ENCODE data around the gene TBC1D3B.

Gene TBC1D3B

DNA sequence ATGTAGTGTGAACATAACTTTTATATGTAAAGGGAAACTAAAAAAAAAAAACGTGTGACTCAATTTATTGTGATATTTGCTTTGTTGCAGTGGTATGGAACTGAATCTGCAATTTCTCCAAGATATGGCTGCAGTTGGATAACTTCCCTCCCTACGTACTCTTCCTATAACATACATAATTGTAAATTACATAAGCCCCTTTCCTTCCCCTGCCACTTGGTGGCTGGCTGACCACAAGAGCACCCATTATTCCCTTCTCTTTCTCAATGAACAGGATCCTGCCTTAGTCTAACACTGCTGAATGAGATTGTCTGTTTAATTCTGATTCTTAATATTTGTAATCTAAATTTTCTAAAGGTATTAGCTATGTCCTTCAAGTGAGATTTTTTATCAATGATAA lies 45.0 kb downstream of the TBC1D3B start:
- WGBS, 2 donors (ENCODE audit: extremely low coverage in 2 of 2, insufficient read length in 2 of 2, insufficient replicate concordance in 1 of 2), result no CpG with 5 or more reads among the region's 2 CpGs

DNA sequence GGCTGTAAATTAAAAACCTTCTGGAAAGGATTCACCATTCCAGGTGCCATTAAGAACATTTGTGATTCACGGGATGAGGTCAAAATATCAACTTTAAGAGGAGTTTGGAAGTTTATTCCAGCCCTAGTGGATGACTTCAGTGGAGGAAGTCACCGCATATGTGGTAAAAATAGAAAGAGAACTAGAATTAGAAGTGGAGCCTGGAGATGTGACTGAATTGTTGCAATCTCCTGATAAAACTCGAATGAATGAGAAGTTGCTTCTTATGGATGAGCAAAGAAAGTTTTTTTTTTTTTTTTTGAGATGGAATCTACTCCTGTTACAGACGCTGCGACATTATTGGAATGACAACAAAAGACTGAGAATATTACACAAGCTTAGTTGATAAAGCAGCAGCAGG lies 46.1 kb downstream of the TBC1D3B start:
- H2BK5ac ChIP-seq (ENCODE audit: low read length), result no peak overlapping the region
- H2BK15ac ChIP-seq (ENCODE audit: low read length), result no peak overlapping the region
- WGBS, 2 donors (ENCODE audit: extremely low coverage in 2 of 2, insufficient read length in 2 of 2, insufficient replicate concordance in 1 of 2), result no CpG with 5 or more reads among the region's 5 CpGs
- H3K23ac ChIP-seq (ENCODE audit: low read depth, low read length, poor library complexity), result no peak overlapping the region
- no peak overlapping the region for H3K4me3 ChIP-seq (ENCODE audit: low read length in 2 of 2)
- no peak overlapping the region for H4K91ac ChIP-seq (ENCODE audit: low read depth, low read length, poor library complexity)
- H3K27me3 ChIP-seq (ENCODE audit: control insufficient read depth in 3 of 3, insufficient read depth in 3 of 3, low read depth in 1 of 3, low read length in 3 of 3), result peaks cover 0 to 3% (median 0%) of the 10 kb centered on the region in 3 experiments
- peaks cover 0 to 2% of the 10 kb centered on the region in 2 donors for H3K4me1 ChIP-seq (ENCODE audit: control insufficient read depth in 2 of 2, insufficient read depth in 1 of 2, low read depth in 1 of 2, low read length in 2 of 2)
- H3K4ac ChIP-seq (ENCODE audit: low read length), result no peak overlapping the region
- H2AK5ac ChIP-seq (ENCODE audit: low read depth, low read length), result no peak overlapping the region
- DNase-seq (ENCODE audit: low spot score), result no peak
- H4K8ac ChIP-seq (ENCODE audit: low read depth, low read length), result no peak overlapping the region
- H3K79me1 ChIP-seq (ENCODE audit: low read depth, low read length), result no peaks in the 10 kb centered on the region
- no peak overlapping the region for H3K14ac ChIP-seq (ENCODE audit: low read length)
- no peak overlapping the region for H3K27ac ChIP-seq (replicated peaks; ENCODE audit: low read length)
- peaks cover under 1 to 8% of the 10 kb centered on the region in 2 donors for H3K9me3 ChIP-seq (replicated peaks in 1 of 2; ENCODE audit: control insufficient read depth in 2 of 2, insufficient read depth in 1 of 2, low read depth in 1 of 2, low read length in 2 of 2)
- H2BK120ac ChIP-seq (ENCODE audit: low read depth, low read length), result no peak overlapping the region
- no peak overlapping the region for H3K18ac ChIP-seq (ENCODE audit: low read length)
- H2BK12ac ChIP-seq (ENCODE audit: low read length), result no peak overlapping the region
- H3K36me3 ChIP-seq (replicated peaks in 1 of 2; ENCODE audit: control insufficient read depth in 2 of 2, insufficient read depth in 2 of 2, low read length in 2 of 2), result no peaks in the 10 kb centered on the region
- H2AFZ ChIP-seq (ENCODE audit: low read length), result no peak overlapping the region
- no peak overlapping the region for H3K9ac ChIP-seq (ENCODE audit: low read depth, low read length, poor library complexity)
- no peak overlapping the region for H3K4me2 ChIP-seq (ENCODE audit: insufficient read depth, low read length, poor library complexity, severe bottlenecking)

More for the DNA sequence above, 45.0 kb downstream of the TBC1D3B start:
- Histone ChIP-seq H4K91ac (ENCODE audit: low read depth, low read length, poor library complexity) (no peak overlapping the region), H2AFZ (ENCODE audit: low read length) (no peak overlapping the region), H3K27ac (replicated peaks; ENCODE audit: low read length) (no peak overlapping the region), H3K14ac (ENCODE audit: low read length) (no peak overlapping the region), H3K23ac (ENCODE audit: low read depth, low read length, poor library complexity) (no peak overlapping the region), H3K4me2 (ENCODE audit: insufficient read depth, low read length, poor library complexity, severe bottlenecking) (no peak overlapping the region), H3K4me1 (ENCODE audit: control insufficient read depth in 2 of 2, insufficient read depth in 1 of 2, low read depth in 1 of 2, low read length in 2 of 2) (peaks cover 0 to 2% of the 10 kb centered on the region in 2 donors), H2BK120ac (ENCODE audit: low read depth, low read length) (no peak overlapping the region), H4K8ac (ENCODE audit: low read depth, low read length) (no peak overlapping the region), H3K79me1 (ENCODE audit: low read depth, low read length) (no peaks in the 10 kb centered on the region), H2BK5ac (ENCODE audit: low read length) (no peak overlapping the region), H3K9ac (ENCODE audit: low read depth, low read length, poor library complexity) (no peak overlapping the region), H3K4me3 (ENCODE audit: low read length in 2 of 2) (no peak overlapping the region), H2AK5ac (ENCODE audit: low read depth, low read length) (no peak overlapping the region), H3K4ac (ENCODE audit: low read length) (no peak overlapping the region), H2BK12ac (ENCODE audit: low read length) (no peak overlapping the region), H2BK15ac (ENCODE audit: low read length) (no peak overlapping the region), H3K18ac (ENCODE audit: low read length) (no peak overlapping the region), H3K9me3 (replicated peaks in 1 of 2; ENCODE audit: control insufficient read depth in 2 of 2, insufficient read depth in 1 of 2, low read depth in 1 of 2, low read length in 2 of 2) (no peaks in the 10 kb centered on the region), H3K36me3 (replicated peaks in 1 of 2; ENCODE audit: control insufficient read depth in 2 of 2, insufficient read depth in 2 of 2, low read length in 2 of 2) (no peaks in the 10 kb centered on the region), H3K27me3 (ENCODE audit: control insufficient read depth in 3 of 3, insufficient read depth in 3 of 3, low read depth in 1 of 3, low read length in 3 of 3) (peaks cover 0 to 3% (median 0%) of the 10 kb centered on the region in 3 experiments)
- no peak for DNase-seq (ENCODE audit: low spot score)

DNA sequence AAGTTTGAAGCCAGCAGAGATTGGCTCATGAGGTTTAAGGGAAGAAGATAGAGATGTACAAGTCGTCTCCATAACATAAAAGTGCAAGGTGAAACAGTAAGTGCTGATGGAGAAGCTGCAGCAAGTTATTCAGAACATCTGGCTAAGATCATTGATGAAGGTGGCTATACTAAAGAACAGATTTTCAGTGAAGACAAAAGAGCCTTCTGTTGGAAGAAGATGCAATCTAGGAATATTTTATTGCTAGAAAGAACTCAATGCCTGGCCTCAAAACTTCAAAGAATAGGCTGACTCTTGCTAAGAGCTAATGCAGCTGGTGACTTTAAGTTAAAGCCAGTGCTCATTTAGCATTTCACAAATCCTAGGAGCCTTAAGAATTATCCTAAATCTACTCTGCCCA lies 46.8 kb downstream of the TBC1D3B start:
- Histone ChIP-seq H2BK12ac (ENCODE audit: low read length) (no peak overlapping the region), H3K18ac (ENCODE audit: low read length) (no peak overlapping the region), H3K27ac (replicated peaks; ENCODE audit: low read length) (no peak overlapping the region), H3K9me3 (replicated peaks in 1 of 2; ENCODE audit: control insufficient read depth in 2 of 2, insufficient read depth in 1 of 2, low read depth in 1 of 2, low read length in 2 of 2) (peaks cover 4 to 11% of the 10 kb centered on the region in 2 donors), H3K4ac (ENCODE audit: low read length) (no peak overlapping the region), H3K4me3 (ENCODE audit: low read length in 2 of 2) (no peak overlapping the region), H4K91ac (ENCODE audit: low read depth, low read length, poor library complexity) (no peak overlapping the region), H2AK5ac (ENCODE audit: low read depth, low read length) (no peak overlapping the region), H3K4me1 (ENCODE audit: control insufficient read depth in 2 of 2, insufficient read depth in 1 of 2, low read depth in 1 of 2, low read length in 2 of 2) (peaks cover 0 to 2% of the 10 kb centered on the region in 2 donors), H2BK120ac (ENCODE audit: low read depth, low read length) (no peak overlapping the region), H3K14ac (ENCODE audit: low read length) (no peak overlapping the region), H2AFZ (ENCODE audit: low read length) (no peak overlapping the region), H3K27me3 (ENCODE audit: control insufficient read depth in 3 of 3, insufficient read depth in 3 of 3, low read depth in 1 of 3, low read length in 3 of 3) (peaks cover 0 to 3% (median 0%) of the 10 kb centered on the region in 3 experiments), H3K9ac (ENCODE audit: low read depth, low read length, poor library complexity) (no peak overlapping the region), H3K23ac (ENCODE audit: low read depth, low read length, poor library complexity) (no peak overlapping the region), H3K4me2 (ENCODE audit: insufficient read depth, low read length, poor library complexity, severe bottlenecking) (no peak overlapping the region), H2BK5ac (ENCODE audit: low read length) (no peak overlapping the region), H4K8ac (ENCODE audit: low read depth, low read length) (no peak overlapping the region), H2BK15ac (ENCODE audit: low read length) (no peak overlapping the region), H3K36me3 (replicated peaks in 1 of 2; ENCODE audit: control insufficient read depth in 2 of 2, insufficient read depth in 2 of 2, low read length in 2 of 2) (no peaks in the 10 kb centered on the region), H3K79me1 (ENCODE audit: low read depth, low read length) (no peaks in the 10 kb centered on the region)
- no CpG with 5 or more reads among the region's 1 CpG for WGBS, 2 donors (ENCODE audit: extremely low coverage in 2 of 2, insufficient read length in 2 of 2, insufficient replicate concordance in 1 of 2)
- no peak for DNase-seq (ENCODE audit: low spot score)

DNA sequence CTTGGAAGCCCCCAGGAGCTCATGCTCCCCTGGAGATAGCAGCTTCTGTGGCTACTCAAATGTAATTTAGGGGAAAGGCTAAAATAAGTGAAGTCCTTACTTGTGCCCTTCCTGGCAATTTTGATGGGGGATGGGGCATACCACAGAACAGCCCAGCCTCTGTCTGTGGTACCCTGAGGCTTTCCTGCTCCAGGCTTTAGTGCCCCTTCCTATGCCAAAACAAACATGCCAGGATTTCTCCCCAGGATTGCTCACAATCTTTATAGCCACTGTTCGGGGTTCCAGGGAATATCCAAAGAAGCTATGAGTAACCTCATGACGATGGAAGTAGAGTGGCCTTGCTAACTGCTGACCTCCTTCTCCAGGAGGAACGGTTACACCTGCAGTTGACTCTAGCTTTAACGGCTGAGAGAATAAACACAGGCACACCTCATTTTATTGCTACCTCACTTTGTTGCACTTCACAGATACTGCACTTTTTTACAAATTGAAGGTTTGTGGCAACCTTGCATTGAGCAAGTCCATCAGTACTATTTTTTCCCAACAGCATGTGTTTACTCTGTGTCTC lies 47.9 kb downstream of the TBC1D3B start:
- H4K91ac ChIP-seq (ENCODE audit: low read depth, low read length, poor library complexity), result no peak overlapping the region
- H2AK5ac ChIP-seq (ENCODE audit: low read depth, low read length), result no peak overlapping the region
- H3K4me2 ChIP-seq (ENCODE audit: insufficient read depth, low read length, poor library complexity, severe bottlenecking), result no peak overlapping the region
- no peak overlapping the region for H3K23ac ChIP-seq (ENCODE audit: low read depth, low read length, poor library complexity)
- no peak overlapping the region for H3K18ac ChIP-seq (ENCODE audit: low read length)
- no peak overlapping the region for H2BK12ac ChIP-seq (ENCODE audit: low read length)
- H3K79me1 ChIP-seq (ENCODE audit: low read depth, low read length), result no peaks in the 10 kb centered on the region
- H3K36me3 ChIP-seq (replicated peaks in 1 of 2; ENCODE audit: control insufficient read depth in 2 of 2, insufficient read depth in 2 of 2, low read length in 2 of 2), result no peaks in the 10 kb centered on the region
- no peak overlapping the region for H2BK5ac ChIP-seq (ENCODE audit: low read length)
- WGBS, 2 donors (ENCODE audit: extremely low coverage in 2 of 2, insufficient read length in 2 of 2, insufficient replicate concordance in 1 of 2), result no CpG with 5 or more reads among the region's 4 CpGs
- peaks cover 4 to 11% of the 10 kb centered on the region in 2 donors for H3K9me3 ChIP-seq (replicated peaks in 1 of 2; ENCODE audit: control insufficient read depth in 2 of 2, insufficient read depth in 1 of 2, low read depth in 1 of 2, low read length in 2 of 2)
- H3K14ac ChIP-seq (ENCODE audit: low read length), result no peak overlapping the region
- DNase-seq (ENCODE audit: low spot score), result no peak
- H3K9ac ChIP-seq (ENCODE audit: low read depth, low read length, poor library complexity), result no peak overlapping the region
- no peak overlapping the region for H3K27ac ChIP-seq (replicated peaks; ENCODE audit: low read length)
- H3K4me3 ChIP-seq (ENCODE audit: low read length in 2 of 2), result no peak overlapping the region
- no peak overlapping the region for H4K8ac ChIP-seq (ENCODE audit: low read depth, low read length)
- no peak overlapping the region for H2AFZ ChIP-seq (ENCODE audit: low read length)
- no peak overlapping the region for H2BK15ac ChIP-seq (ENCODE audit: low read length)
- no peak overlapping the region for H2BK120ac ChIP-seq (ENCODE audit: low read depth, low read length)
- no peak overlapping the region for H3K4ac ChIP-seq (ENCODE audit: low read length)
- peaks cover 0 to 2% of the 10 kb centered on the region in 2 donors for H3K4me1 ChIP-seq (ENCODE audit: control insufficient read depth in 2 of 2, insufficient read depth in 1 of 2, low read depth in 1 of 2, low read length in 2 of 2)
- H3K27me3 ChIP-seq (ENCODE audit: control insufficient read depth in 3 of 3, insufficient read depth in 3 of 3, low read depth in 1 of 3, low read length in 3 of 3), result peaks cover 0 to 3% (median 0%) of the 10 kb centered on the region in 3 experiments
